Ishikawa (cell line): Measurements from ENCODE around the gene GGNBP2.

ENCODE experiments used
- CREB1 ChIP-seq: IDR thresholded peaks from 2 replicates; pipeline ENCODE4 v1.6.1; 2012; ENCODE audit warnings: low read depth
- EP300 ChIP-seq: IDR thresholded peaks from 2 replicates; pipeline ENCODE4 v1.6.1; 2012; ENCODE audit warnings: borderline replicate concordance
- TAF1 ChIP-seq: IDR thresholded peaks from 2 replicates; pipeline ENCODE4 v1.6.1; 2012; ENCODE audit warnings: low read depth, mild to moderate bottlenecking
- TCF12 ChIP-seq: IDR thresholded peaks from 2 replicates; pipeline ENCODE4 v1.6.1; 2012; ENCODE audit warnings: low read depth

GRCh38 chr17:36509272-36509985 is 35.3 kb upstream of the GGNBP2 start:
- TF ChIP-seq CREB1 = no peak
- TF ChIP-seq TAF1 = no peak
- TF ChIP-seq TCF12 = no peak
- no peak for TF ChIP-seq EP300
